ENCODE data around the gene TMEM222. TPM values are rescaled to one million over a fixed set of nuclear protein-coding genes. Genes with fewer than 3 reads are reported as not detected.

The TMEM222 gene
- total and polyA plus RNA-seq, 10 of the 15 experiments (the other 5 are each of a cell fraction or from before 2014, with no cell fraction given) = 3.8 to 43.5 (median 35.4) TPM

- TF ChIP-seq MTA2 (IDR thresholded peaks at IDR 0.05; ENCODE audit: low read depth) (no peak), NFIC (IDR thresholded peaks at IDR 0.05; ENCODE audit: low read depth, low read length) (no peak), RFX5 (IDR thresholded peaks at IDR 0.05; ENCODE audit: low read depth, low read length) (peak; percentile 75), SPI1 (IDR thresholded peaks at IDR 0.05; ENCODE audit: borderline replicate concordance, insufficient read depth, low read depth, low read length) (peak; percentile 58), TCF12 (IDR thresholded peaks at IDR 0.05; ENCODE audit: low read depth, low read length) (peak; percentile 28; the same call in 1 of the 2 replicates), RCOR1 (conservative IDR thresholded peaks at IDR 0.05; ENCODE audit: low read depth, low read length) (no peak), BCL3 (IDR thresholded peaks at IDR 0.05; ENCODE audit: borderline replicate concordance, insufficient read depth, low read depth, low read length, poor library complexity, severe bottlenecking) (peak; percentile 69), ELK1 (IDR thresholded peaks at IDR 0.05; ENCODE audit: low read depth, low read length) (peak; percentile 63), ZBTB11 (CRISPR knock-in tag; IDR thresholded peaks at IDR 0.05) (peak; percentile 98), IRF3 (IDR thresholded peaks at IDR 0.05) (peak; percentile 71; the same call in 1 of the 2 replicates), CEBPB (IDR thresholded peaks at IDR 0.05; ENCODE audit: borderline replicate concordance in 1 of 2, low read depth in 2 of 2, low read length in 2 of 2) (peak in 1 of 2 experiments; percentile 84; a peak in 1 of 4 replicates), MYC (IDR thresholded peaks at IDR 0.05; ENCODE audit: insufficient read depth, insufficient read length, insufficient replicate concordance, low read length, severe bottlenecking) (peak; percentile 90), PAX8 (IDR thresholded peaks at IDR 0.05) (no peak), NFYB (IDR thresholded peaks at IDR 0.05; ENCODE audit: insufficient read depth, low read depth, low read length) (peak; percentile 67; the same call in 1 of the 2 replicates), YY1 (IDR thresholded peaks at IDR 0.05; ENCODE audit: low read depth, low read length) (peak; percentile 92), CTCF (IDR thresholded peaks at IDR 0.05 in 2 of 3, conservative IDR thresholded peaks at IDR 0.05 in 1 of 3; ENCODE audit: control insufficient read depth in 2 of 3, extremely low read depth in 1 of 3, insufficient read depth in 1 of 3, low read depth in 3 of 3, low read length in 3 of 3) (no peak)
Measured at GRCh38 chr1:27321813-27322568, at the start of gene TMEM222 (continued).

Measured in GM12878 (cell line).